NB4 (cell line): Measurements from ENCODE around the gene TMEM248.

Experiments used
- POLR2A ChIP-seq: IDR thresholded peaks from 2 replicates; pipeline ENCODE4 v1.6.1; 2011; ENCODE audit warnings: mild to moderate bottlenecking; ENCODE audit not compliant: insufficient read length; ENCODE audit errors: extremely low read depth
- TF ChIP-seq, protein P1 (sequence below): IDR thresholded peaks from one replicate; pipeline ENCODE4 v1.5.1; 2012; ENCODE audit warnings: low read depth, low read length

DNA sequence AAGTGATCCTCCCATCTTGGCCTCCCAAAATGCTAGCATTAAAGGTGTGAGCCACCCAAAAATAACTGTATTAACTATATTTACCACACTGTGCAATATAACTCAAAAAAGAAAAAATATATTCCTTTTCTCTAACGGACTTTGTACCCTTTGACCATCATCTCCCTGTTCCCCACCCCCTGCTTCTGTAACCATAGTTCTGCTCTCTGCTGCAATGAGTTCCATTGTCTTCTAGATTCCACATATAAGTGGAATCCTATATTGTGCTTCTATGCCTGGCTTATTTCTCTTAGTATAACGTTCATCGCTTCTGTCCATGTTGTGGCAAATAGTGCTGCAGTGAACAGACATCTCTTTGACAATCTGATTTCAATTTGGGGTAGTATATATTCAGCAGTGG, 4.2 kb downstream of the TMEM248 start:
- TF ChIP-seq, protein P1, sequence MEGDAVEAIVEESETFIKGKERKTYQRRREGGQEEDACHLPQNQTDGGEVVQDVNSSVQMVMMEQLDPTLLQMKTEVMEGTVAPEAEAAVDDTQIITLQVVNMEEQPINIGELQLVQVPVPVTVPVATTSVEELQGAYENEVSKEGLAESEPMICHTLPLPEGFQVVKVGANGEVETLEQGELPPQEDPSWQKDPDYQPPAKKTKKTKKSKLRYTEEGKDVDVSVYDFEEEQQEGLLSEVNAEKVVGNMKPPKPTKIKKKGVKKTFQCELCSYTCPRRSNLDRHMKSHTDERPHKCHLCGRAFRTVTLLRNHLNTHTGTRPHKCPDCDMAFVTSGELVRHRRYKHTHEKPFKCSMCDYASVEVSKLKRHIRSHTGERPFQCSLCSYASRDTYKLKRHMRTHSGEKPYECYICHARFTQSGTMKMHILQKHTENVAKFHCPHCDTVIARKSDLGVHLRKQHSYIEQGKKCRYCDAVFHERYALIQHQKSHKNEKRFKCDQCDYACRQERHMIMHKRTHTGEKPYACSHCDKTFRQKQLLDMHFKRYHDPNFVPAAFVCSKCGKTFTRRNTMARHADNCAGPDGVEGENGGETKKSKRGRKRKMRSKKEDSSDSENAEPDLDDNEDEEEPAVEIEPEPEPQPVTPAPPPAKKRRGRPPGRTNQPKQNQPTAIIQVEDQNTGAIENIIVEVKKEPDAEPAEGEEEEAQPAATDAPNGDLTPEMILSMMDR, result no peak
- no peak for TF ChIP-seq POLR2A
